ENCODE measurements around the gene PPP1CC.

DNA sequence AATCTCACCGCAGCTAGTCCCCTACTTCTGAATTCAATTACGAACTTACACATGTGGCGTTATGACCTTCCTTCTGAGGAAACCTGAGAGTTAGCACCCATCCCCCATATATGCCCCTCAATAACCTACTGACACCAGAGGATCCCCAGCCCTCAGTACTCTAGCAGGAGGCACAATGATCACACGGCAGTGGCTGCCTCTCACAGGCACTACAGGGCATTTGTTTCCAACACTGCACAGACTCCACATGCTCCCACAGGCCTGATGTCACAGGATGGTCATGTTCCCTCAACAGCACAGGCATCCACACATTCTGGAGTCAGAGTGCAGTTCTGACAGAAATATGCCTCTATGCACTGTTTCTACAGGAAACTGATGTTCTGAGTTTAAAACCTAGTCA lies 17.4 kb downstream of the PPP1CC start:
- TF ChIP-seq POLR2A (IDR thresholded peaks at IDR 0.05; ENCODE audit: low read depth, low read length) (no peak), GATA2 (IDR thresholded peaks at IDR 0.05; ENCODE audit: insufficient read depth, insufficient read length, low read depth, low read length) (no peak)
- TF ChIP-seq, protein P1, sequence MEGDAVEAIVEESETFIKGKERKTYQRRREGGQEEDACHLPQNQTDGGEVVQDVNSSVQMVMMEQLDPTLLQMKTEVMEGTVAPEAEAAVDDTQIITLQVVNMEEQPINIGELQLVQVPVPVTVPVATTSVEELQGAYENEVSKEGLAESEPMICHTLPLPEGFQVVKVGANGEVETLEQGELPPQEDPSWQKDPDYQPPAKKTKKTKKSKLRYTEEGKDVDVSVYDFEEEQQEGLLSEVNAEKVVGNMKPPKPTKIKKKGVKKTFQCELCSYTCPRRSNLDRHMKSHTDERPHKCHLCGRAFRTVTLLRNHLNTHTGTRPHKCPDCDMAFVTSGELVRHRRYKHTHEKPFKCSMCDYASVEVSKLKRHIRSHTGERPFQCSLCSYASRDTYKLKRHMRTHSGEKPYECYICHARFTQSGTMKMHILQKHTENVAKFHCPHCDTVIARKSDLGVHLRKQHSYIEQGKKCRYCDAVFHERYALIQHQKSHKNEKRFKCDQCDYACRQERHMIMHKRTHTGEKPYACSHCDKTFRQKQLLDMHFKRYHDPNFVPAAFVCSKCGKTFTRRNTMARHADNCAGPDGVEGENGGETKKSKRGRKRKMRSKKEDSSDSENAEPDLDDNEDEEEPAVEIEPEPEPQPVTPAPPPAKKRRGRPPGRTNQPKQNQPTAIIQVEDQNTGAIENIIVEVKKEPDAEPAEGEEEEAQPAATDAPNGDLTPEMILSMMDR (IDR thresholded peaks at IDR 0.05; ENCODE audit: extremely low read depth in 1 of 2, insufficient read depth in 1 of 2, low read depth in 1 of 2, low read length in 2 of 2) = no peak

All from endothelial cell of umbilical vein (primary cell).